ENCODE data around the gene MRPL4. TPM values are rescaled to one million over a fixed set of nuclear protein-coding genes. Genes with fewer than 3 reads are reported as not detected.

The MRPL4 gene
- total RNA-seq, 1 experiment from 2014 or later: 146 TPM

GRCh38 chr19:10222201-10222890, 29.7 kb upstream of the MRPL4 start:
- Histone ChIP-seq H3K79me2 (ENCODE audit: insufficient read depth, low read length) (no peaks in the 10 kb centered on the region), H3K9me3 (ENCODE audit: control insufficient read depth in 1 of 2, insufficient read depth in 1 of 2, low read depth in 1 of 2, low read length in 2 of 2) (no peaks in the 10 kb centered on the region), H3K27me3 (ENCODE audit: insufficient read depth, low read length) (no peaks in the 10 kb centered on the region), H3K4me3 (replicated peaks in 1 of 2; ENCODE audit: low read depth in 1 of 2, low read length in 2 of 2) (no peak overlapping the region), H3K27ac (ENCODE audit: low read depth, low read length) (no peak overlapping the region), H3K4me1 (ENCODE audit: control insufficient read depth in 1 of 2, insufficient read depth in 2 of 2, low read length in 2 of 2) (peaks cover 0 to 2% of the 10 kb centered on the region in 2 experiments; a peak in 2 of 4 replicates), H3K4me2 (ENCODE audit: low read length) (no peak overlapping the region), H3K9ac (ENCODE audit: low read length) (no peak overlapping the region), H2AFZ (ENCODE audit: low read depth, low read length, poor library complexity, severe bottlenecking) (no peak overlapping the region), H3K36me3 (ENCODE audit: control insufficient read depth in 1 of 2, insufficient read depth in 2 of 2, low read length in 2 of 2) (no peaks in the 10 kb centered on the region), H4K20me1 (ENCODE audit: insufficient read depth) (no peaks in the 10 kb centered on the region), H3K9me2 (ENCODE audit: insufficient read depth) (no peaks in the 10 kb centered on the region)
- ChIA-PET CTCF (no interaction called here), RAD21 (ENCODE audit: low non-redundant PET in 1 of 2, low total read pairs in 2 of 2, uncharacterized antibody in 2 of 2, unreplicated experiment in 2 of 2) (no interaction called here), POLR2A (no interaction called here)
- BruUV-seq (replicated peaks): no TSS peak
- DNase-seq (ENCODE audit: low read depth, low spot score): no peak
- ATAC-seq: no peak
- TF ChIP-seq POLR2A (IDR thresholded peaks at IDR 0.05; ENCODE audit: borderline replicate concordance, extremely low read depth, insufficient read depth, insufficient read length) (no peak), POLR2AphosphoS5 (IDR thresholded peaks at IDR 0.05; ENCODE audit: low read depth, low read length) (no peak), EGR1 (IDR thresholded peaks at IDR 0.05; ENCODE audit: low read depth) (no peak), ZNF274 (IDR thresholded peaks at IDR 0.05; ENCODE audit: low read depth, low read length) (no peak), EZH2 (IDR thresholded peaks at IDR 0.05) (no peak), JUND (IDR thresholded peaks at IDR 0.05) (no peak), CBX3 (IDR thresholded peaks at IDR 0.05; ENCODE audit: low read depth) (no peak), RAD21 (IDR thresholded peaks at IDR 0.05; ENCODE audit: low read depth) (no peak), FOSL1 (IDR thresholded peaks at IDR 0.05; ENCODE audit: low read depth) (no peak), TCF7L2 (IDR thresholded peaks at IDR 0.05; ENCODE audit: borderline replicate concordance, extremely low read depth, insufficient read depth, insufficient read length) (no peak), SRF (IDR thresholded peaks at IDR 0.05; ENCODE audit: low read depth) (no peak), ELF1 (IDR thresholded peaks at IDR 0.05; ENCODE audit: borderline replicate concordance, low read depth) (no peak)
- TF ChIP-seq, protein P1, sequence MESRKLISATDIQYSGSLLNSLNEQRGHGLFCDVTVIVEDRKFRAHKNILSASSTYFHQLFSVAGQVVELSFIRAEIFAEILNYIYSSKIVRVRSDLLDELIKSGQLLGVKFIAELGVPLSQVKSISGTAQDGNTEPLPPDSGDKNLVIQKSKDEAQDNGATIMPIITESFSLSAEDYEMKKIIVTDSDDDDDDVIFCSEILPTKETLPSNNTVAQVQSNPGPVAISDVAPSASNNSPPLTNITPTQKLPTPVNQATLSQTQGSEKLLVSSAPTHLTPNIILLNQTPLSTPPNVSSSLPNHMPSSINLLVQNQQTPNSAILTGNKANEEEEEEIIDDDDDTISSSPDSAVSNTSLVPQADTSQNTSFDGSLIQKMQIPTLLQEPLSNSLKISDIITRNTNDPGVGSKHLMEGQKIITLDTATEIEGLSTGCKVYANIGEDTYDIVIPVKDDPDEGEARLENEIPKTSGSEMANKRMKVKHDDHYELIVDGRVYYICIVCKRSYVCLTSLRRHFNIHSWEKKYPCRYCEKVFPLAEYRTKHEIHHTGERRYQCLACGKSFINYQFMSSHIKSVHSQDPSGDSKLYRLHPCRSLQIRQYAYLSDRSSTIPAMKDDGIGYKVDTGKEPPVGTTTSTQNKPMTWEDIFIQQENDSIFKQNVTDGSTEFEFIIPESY (IDR thresholded peaks at IDR 0.05; ENCODE audit: extremely low read depth, insufficient replicate concordance, low read length): no peak
- TF ChIP-seq, protein P2, sequence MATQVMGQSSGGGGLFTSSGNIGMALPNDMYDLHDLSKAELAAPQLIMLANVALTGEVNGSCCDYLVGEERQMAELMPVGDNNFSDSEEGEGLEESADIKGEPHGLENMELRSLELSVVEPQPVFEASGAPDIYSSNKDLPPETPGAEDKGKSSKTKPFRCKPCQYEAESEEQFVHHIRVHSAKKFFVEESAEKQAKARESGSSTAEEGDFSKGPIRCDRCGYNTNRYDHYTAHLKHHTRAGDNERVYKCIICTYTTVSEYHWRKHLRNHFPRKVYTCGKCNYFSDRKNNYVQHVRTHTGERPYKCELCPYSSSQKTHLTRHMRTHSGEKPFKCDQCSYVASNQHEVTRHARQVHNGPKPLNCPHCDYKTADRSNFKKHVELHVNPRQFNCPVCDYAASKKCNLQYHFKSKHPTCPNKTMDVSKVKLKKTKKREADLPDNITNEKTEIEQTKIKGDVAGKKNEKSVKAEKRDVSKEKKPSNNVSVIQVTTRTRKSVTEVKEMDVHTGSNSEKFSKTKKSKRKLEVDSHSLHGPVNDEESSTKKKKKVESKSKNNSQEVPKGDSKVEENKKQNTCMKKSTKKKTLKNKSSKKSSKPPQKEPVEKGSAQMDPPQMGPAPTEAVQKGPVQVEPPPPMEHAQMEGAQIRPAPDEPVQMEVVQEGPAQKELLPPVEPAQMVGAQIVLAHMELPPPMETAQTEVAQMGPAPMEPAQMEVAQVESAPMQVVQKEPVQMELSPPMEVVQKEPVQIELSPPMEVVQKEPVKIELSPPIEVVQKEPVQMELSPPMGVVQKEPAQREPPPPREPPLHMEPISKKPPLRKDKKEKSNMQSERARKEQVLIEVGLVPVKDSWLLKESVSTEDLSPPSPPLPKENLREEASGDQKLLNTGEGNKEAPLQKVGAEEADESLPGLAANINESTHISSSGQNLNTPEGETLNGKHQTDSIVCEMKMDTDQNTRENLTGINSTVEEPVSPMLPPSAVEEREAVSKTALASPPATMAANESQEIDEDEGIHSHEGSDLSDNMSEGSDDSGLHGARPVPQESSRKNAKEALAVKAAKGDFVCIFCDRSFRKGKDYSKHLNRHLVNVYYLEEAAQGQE (IDR thresholded peaks at IDR 0.05; ENCODE audit: low read depth): no peak
- intact Hi-C loops (cut with micrococcal nuclease): no loop called here
